GM23338 (cell line): ENCODE data around the gene EVC2. TPM values are rescaled to one million over a fixed set of nuclear protein-coding genes. Genes with fewer than 3 reads are reported as not detected.
A peak's percentile ranks its signal among the peaks of the same experiment; 100 is the strongest.

Source experiments
- ATAC-seq: fragments of 200-7000 bp; cut with Tn5 transposase; 3 replicates; pipeline ENCODE4 v1.9.1; 2020
- DNase-seq: peaks from one replicate; pipeline ENCODE4 v3.0.0-alpha.2; 2015; ENCODE audit warnings: low spot score
- H2AFZ ChIP-seq: fragments of 200-600 bp; sonication (generic); 2 replicates; pipeline ENCODE4 v1.8.0; 2016; ENCODE audit warnings: antibody characterized with exemption, mild to moderate bottlenecking, moderate library complexity
- H3F3A ChIP-seq: fragments of 200-600 bp; sonication (generic); replicated peaks from 2 replicates; pipeline ENCODE4 v1.8.0; 2017; ENCODE audit warnings: antibody characterized with exemption, mixed run types, low read depth
- H3K27ac ChIP-seq: fragments of 200-600 bp; sonication (generic); 2 replicates; pipeline ENCODE4 v1.6.1; 2016; ENCODE audit warnings: low read depth
- H3K27me3 ChIP-seq: fragments of 200-600 bp; sonication (generic); 2 replicates; pipeline ENCODE4 v1.8.0; 2016; ENCODE audit warnings: mild to moderate bottlenecking, mixed run types, moderate library complexity; ENCODE audit not compliant: insufficient read depth
- H3K36me3 ChIP-seq: fragments of 200-600 bp; sonication (generic); 2 replicates; pipeline ENCODE4 v1.8.0; 2016; ENCODE audit warnings: mild to moderate bottlenecking; ENCODE audit not compliant: insufficient read depth
- H3K4me1 ChIP-seq: fragments of 200-600 bp; sonication (generic); 2 replicates; pipeline ENCODE4 v1.8.0; 2016; ENCODE audit warnings: mild to moderate bottlenecking, moderate library complexity; ENCODE audit not compliant: insufficient read depth
- H3K4me2 ChIP-seq: fragments of 200-600 bp; sonication (generic); 2 replicates; pipeline ENCODE4 v1.7.1; 2017; ENCODE audit warnings: mixed run types
- H3K4me3 ChIP-seq: fragments of 200-600 bp; sonication (generic); 2 replicates; pipeline ENCODE4 v1.6.1; 2016; ENCODE audit warnings: mixed run types
- H3K79me2 ChIP-seq: fragments of 200-600 bp; sonication (generic); replicated peaks from 2 replicates; pipeline ENCODE4 v1.8.0; 2017; ENCODE audit warnings: mild to moderate bottlenecking; ENCODE audit not compliant: insufficient read depth
- H3K9me2 ChIP-seq: fragments of 200-600 bp; sonication (generic); 2 replicates; pipeline ENCODE4 v1.8.0; 2017; ENCODE audit not compliant: insufficient read depth
- H4K20me1 ChIP-seq: fragments of 200-600 bp; sonication (generic); replicated peaks from 2 replicates; pipeline ENCODE4 v1.8.0; 2017; ENCODE audit warnings: mild to moderate bottlenecking; ENCODE audit not compliant: insufficient read depth
- H3K27ac Mint-ChIP-seq: 2 replicates; pipeline ENCODE4 v1.8.0; 2020; ENCODE audit warnings: inconsistent platforms, mild to moderate bottlenecking, moderate library complexity, mixed read lengths
- H3K27me3 Mint-ChIP-seq: 3 replicates; pipeline ENCODE4 v1.8.0; 2022; ENCODE audit warnings: low read depth, mild to moderate bottlenecking, moderate library complexity, mixed read lengths, inconsistent platforms; ENCODE audit not compliant: insufficient read depth, poor library complexity
- H3K36me3 Mint-ChIP-seq: 3 replicates; pipeline ENCODE4 v1.8.0; 2021; ENCODE audit warnings: low read depth, mild to moderate bottlenecking, inconsistent platforms, moderate library complexity, mixed read lengths
- H3K4me1 Mint-ChIP-seq: 3 replicates; pipeline ENCODE4 v1.8.0; 2020; ENCODE audit warnings: mild to moderate bottlenecking, inconsistent platforms, mixed read lengths
- H3K4me3 Mint-ChIP-seq: 3 replicates; pipeline ENCODE4 v1.8.0; 2021; ENCODE audit warnings: moderate library complexity, mild to moderate bottlenecking, inconsistent platforms, mixed read lengths
- H3K9me3 Mint-ChIP-seq: 3 replicates; pipeline ENCODE4 v1.8.0; 2020; ENCODE audit warnings: moderate library complexity, mild to moderate bottlenecking, inconsistent platforms, mixed read lengths
- EZH2 ChIP-seq: fragments of 200-600 bp; sonication (generic); IDR thresholded peaks from one replicate; pipeline ENCODE4 v1.8.0; 2017; ENCODE audit warnings: antibody characterized with exemption, mild to moderate bottlenecking, low read depth; ENCODE audit not compliant: unreplicated experiment
- EZH2phosphoT487 ChIP-seq: fragments of 200-600 bp; sonication (generic); IDR thresholded peaks from one replicate; pipeline ENCODE4 v1.8.1; 2018; ENCODE audit warnings: antibody characterized with exemption; ENCODE audit not compliant: unreplicated experiment
- JUNB ChIP-seq: IDR thresholded peaks from one replicate; pipeline ENCODE4 v1.6.1; 2016; ENCODE audit warnings: antibody characterized with exemption; ENCODE audit not compliant: unreplicated experiment
- NANOG ChIP-seq: IDR thresholded peaks from 2 replicates; pipeline ENCODE4 v1.6.1; 2016; ENCODE audit warnings: antibody characterized with exemption, borderline replicate concordance
- POLR2AphosphoS5 ChIP-seq: IDR thresholded peaks from 2 replicates; pipeline ENCODE4 v1.6.1; 2016; ENCODE audit warnings: antibody characterized with exemption, low read depth
- ZNF114 ChIP-seq: fragments of 250-450 bp; sonication (Bioruptor Pico); IDR thresholded peaks from 2 replicates; pipeline ENCODE4 v1.5.0; 2020; ENCODE audit warnings: mild to moderate bottlenecking, moderate library complexity
- ZNF331 ChIP-seq: fragments of 250-450 bp; sonication (Bioruptor Pico); IDR thresholded peaks from 2 replicates; pipeline ENCODE4 v1.5.0; 2020; ENCODE audit warnings: low read depth, mild to moderate bottlenecking, moderate library complexity
- polyA plus RNA-seq: library from polyadenylated mRNA; unstranded; fragments of >200 nt; fragmentation: Nextera tagmentation; extraction: Ambion mirVana; gene quantifications from 2 replicates; pipeline ENCODE4 v1.2.1, GENCODE V29; 2016
- total RNA-seq: library from RNA; depleted of rRNA; stranded (reverse); fragments of >200 nt; shearing (Covaris generic); gene quantifications from 2 replicates; pipeline ENCODE4 v1.2.3, GENCODE V29; 2014
- TF ChIP-seq, protein P1 (sequence below): IDR thresholded peaks from 2 replicates; pipeline ENCODE4 v1.6.1; 2016; ENCODE audit warnings: antibody characterized with exemption
- TF ChIP-seq, protein P2 (sequence below): IDR thresholded peaks from one replicate; pipeline ENCODE4 v1.6.1; 2018; ENCODE audit warnings: antibody characterized with exemption; ENCODE audit not compliant: unreplicated experiment

The EVC2 gene
- total and polyA plus RNA-seq, 2 experiments from 2014 or later, result 3.4 to 11.5 TPM

DNA sequence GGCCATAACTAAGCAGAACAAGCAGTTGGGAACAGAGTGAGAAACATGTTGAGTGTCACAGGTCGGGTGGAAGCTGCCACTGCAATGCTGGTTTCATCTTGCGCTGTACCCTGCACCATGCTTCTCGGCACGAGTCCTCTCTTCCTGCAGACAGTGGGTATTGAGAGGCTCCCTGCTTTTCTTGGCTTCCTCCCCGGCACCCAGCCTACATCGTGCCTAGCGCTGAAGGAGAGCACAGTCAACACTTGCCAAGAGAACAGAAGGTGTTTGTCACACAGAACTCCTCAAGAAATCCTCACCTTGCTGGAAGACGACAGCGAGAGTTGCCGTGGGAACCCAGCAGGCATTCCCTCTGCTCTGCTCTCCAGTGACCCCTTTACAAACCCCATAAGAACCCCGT is 53.6 kb downstream of the EVC2 start:
- no peak overlapping the region for H3K4me3 Mint-ChIP-seq
- DNase-seq, result no peak

DNA sequence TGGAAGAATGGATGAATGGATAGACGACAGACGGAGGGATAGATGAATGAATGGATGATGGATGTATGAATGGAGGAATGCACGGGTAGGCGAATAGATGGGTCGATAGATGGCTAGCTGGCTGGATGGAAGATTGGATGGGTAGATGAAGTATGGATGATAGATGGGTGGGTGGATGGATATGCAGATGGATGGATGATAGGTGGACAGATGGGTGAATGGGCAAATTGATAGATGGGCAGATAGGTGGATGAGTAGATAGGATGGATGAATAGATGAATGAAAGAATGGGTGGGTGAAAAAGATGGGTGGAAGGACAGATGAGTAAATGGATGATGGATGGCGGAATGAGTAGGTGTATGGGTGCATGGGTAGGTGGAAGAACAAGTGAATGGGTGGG is 57.3 kb downstream of the EVC2 start:
- TF ChIP-seq JUNB (no peak), POLR2AphosphoS5 (no peak), ZNF331 (CRISPR knock-in tag) (no peak), ZNF114 (no peak), EZH2 (no peak), NANOG (no peak)
- TF ChIP-seq, protein P1, sequence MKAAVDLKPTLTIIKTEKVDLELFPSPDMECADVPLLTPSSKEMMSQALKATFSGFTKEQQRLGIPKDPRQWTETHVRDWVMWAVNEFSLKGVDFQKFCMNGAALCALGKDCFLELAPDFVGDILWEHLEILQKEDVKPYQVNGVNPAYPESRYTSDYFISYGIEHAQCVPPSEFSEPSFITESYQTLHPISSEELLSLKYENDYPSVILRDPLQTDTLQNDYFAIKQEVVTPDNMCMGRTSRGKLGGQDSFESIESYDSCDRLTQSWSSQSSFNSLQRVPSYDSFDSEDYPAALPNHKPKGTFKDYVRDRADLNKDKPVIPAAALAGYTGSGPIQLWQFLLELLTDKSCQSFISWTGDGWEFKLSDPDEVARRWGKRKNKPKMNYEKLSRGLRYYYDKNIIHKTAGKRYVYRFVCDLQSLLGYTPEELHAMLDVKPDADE, result no peak
- no peak overlapping the region for H3K4me2 ChIP-seq
- no peak overlapping the region for H2AFZ ChIP-seq
- no peak overlapping the region for H3K4me3 ChIP-seq
- H3K9me2 ChIP-seq, result no peaks in the 10 kb centered on the region
- no peak for ATAC-seq
- Mint-ChIP-seq H3K27ac (no peak overlapping the region), H3K4me3 (no peak overlapping the region), H3K4me1 (no peaks in the 10 kb centered on the region), H3K9me3 (no peaks in the 10 kb centered on the region; the same call in 2 of the 3 replicates), H3K27me3 (peaks cover 1% of the 10 kb centered on the region), H3K36me3 (peaks cover 3% of the 10 kb centered on the region; the same call in 2 of the 3 replicates)
- no peaks in the 10 kb centered on the region for H3K79me2 ChIP-seq
- no peaks in the 10 kb centered on the region for H4K20me1 ChIP-seq
- DNase-seq, result no peak
- H3K36me3 ChIP-seq, result no peaks in the 10 kb centered on the region
- no peak overlapping the region for H3K27ac ChIP-seq
- no peaks in the 10 kb centered on the region for H3K27me3 ChIP-seq
- H3F3A ChIP-seq, result no peaks in the 10 kb centered on the region
- H3K4me1 ChIP-seq, result no peaks in the 10 kb centered on the region

More for the DNA sequence above, 53.6 kb downstream of the EVC2 start:
- Histone ChIP-seq H3K9me2 (no peaks in the 10 kb centered on the region), H3K27me3 (no peaks in the 10 kb centered on the region), H3K4me3 (no peak overlapping the region), H3K4me1 (no peaks in the 10 kb centered on the region), H3K36me3 (no peaks in the 10 kb centered on the region), H4K20me1 (no peaks in the 10 kb centered on the region), H3F3A (no peaks in the 10 kb centered on the region), H3K4me2 (no peak overlapping the region), H2AFZ (no peak overlapping the region), H3K79me2 (no peaks in the 10 kb centered on the region), H3K27ac (no peak overlapping the region)
- TF ChIP-seq, protein P1, result no peak
- TF ChIP-seq, protein P2, sequence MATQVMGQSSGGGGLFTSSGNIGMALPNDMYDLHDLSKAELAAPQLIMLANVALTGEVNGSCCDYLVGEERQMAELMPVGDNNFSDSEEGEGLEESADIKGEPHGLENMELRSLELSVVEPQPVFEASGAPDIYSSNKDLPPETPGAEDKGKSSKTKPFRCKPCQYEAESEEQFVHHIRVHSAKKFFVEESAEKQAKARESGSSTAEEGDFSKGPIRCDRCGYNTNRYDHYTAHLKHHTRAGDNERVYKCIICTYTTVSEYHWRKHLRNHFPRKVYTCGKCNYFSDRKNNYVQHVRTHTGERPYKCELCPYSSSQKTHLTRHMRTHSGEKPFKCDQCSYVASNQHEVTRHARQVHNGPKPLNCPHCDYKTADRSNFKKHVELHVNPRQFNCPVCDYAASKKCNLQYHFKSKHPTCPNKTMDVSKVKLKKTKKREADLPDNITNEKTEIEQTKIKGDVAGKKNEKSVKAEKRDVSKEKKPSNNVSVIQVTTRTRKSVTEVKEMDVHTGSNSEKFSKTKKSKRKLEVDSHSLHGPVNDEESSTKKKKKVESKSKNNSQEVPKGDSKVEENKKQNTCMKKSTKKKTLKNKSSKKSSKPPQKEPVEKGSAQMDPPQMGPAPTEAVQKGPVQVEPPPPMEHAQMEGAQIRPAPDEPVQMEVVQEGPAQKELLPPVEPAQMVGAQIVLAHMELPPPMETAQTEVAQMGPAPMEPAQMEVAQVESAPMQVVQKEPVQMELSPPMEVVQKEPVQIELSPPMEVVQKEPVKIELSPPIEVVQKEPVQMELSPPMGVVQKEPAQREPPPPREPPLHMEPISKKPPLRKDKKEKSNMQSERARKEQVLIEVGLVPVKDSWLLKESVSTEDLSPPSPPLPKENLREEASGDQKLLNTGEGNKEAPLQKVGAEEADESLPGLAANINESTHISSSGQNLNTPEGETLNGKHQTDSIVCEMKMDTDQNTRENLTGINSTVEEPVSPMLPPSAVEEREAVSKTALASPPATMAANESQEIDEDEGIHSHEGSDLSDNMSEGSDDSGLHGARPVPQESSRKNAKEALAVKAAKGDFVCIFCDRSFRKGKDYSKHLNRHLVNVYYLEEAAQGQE, result no peak
- TF ChIP-seq ZNF114 (no peak), ZNF331 (CRISPR knock-in tag) (no peak), JUNB (no peak), EZH2phosphoT487 (no peak)
- no peak for ATAC-seq
- H3K4me1 Mint-ChIP-seq, result no peaks in the 10 kb centered on the region
- H3K9me3 Mint-ChIP-seq, result no peaks in the 10 kb centered on the region; the same call in 2 of the 3 replicates
- H3K36me3 Mint-ChIP-seq, result peaks cover 6% of the 10 kb centered on the region; the same call in 2 of the 3 replicates
- H3K27ac Mint-ChIP-seq, result 0 out of 2 replicates have a peak overlapping the region, but pooled peaks have one; percentile 39
- peaks cover 1% of the 10 kb centered on the region for H3K27me3 Mint-ChIP-seq
